ENCODE results near the gene MMP14. TPM values are rescaled to one million over a fixed set of nuclear protein-coding genes. Genes with fewer than 3 reads are reported as not detected.

MMP14 gene
- 100 to 1,000 TPM; 336 to 370 TPM for total RNA-seq

DNA sequence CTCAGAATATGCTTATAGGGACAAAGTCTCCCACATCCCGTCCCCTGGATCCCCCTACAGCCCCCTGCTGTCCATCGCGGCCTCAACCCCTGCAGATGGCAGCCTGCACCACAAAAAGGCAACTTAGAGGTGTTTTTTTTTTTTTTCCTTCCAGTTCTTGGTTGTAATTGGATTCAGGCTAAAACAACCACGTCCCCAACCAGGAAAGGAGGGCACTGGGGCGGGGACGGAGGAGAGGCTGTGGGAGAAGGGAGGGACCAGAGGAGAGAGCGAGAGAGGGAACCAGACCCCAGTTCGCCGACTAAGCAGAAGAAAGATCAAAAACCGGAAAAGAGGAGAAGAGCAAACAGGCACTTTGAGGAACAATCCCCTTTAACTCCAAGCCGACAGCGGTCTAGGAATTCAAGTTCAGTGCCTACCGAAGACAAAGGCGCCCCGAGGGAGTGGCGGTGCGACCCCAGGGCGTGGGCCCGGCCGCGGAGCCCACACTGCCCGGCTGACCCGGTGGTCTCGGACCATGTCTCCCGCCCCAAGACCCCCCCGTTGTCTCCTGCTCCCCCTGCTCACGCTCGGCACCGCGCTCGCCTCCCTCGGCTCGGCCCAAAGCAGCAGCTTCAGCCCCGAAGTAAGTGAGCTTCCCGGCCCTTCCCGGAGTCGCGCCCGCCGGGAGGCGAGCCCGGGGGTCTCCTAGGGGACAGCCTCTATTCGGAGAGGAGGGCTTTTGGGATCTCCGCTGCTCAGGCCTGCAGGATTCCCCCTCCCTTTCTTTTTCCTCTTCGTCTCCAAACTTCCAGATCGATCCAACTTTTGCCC lies at the start of gene MMP14:
Gene MMP14, plus strand, starts transcription at position 285 of the 813 bp plus-strand sequence. Its CDS starts 233 bp downstream, at position 518.

DNA sequence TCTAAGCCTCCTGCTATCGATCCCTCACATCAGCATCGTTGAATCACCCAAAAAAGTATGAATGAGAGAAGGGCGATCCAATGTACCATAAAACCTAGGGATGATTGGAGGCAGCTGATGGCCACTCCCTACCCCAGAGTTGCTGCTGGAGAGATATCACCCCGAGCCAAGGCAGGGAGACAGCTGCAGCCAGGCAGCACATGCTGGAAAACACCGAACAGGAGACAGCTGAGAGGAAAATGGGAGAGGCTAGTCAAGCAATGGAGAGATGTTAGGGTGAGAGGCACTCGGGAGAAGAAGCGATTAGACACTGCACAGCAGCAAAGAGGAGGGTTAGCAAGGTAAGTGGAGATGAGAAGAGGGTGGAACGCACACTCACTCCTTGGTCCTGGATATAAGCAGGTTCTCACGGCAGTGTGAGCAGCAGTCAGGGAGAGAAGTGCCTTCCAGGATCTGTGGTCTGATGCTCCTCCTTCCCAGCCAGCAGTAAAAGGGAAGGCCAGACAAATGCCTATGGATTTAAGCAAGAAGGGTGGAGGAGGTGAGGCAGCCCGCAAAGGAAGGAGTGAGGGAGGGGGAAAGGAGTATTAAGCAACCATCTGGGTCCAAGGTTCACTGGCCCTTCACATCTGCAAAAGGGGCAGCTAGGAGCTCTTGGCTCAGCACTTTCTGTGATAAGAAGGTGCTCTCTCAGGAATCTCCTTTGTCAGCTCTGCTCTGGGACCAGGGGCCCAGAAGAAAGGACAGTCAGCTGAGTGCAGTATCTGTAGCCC lies 21.3 kb upstream of the MMP14 start, which contains the start of gene SLC7A7:
Gene SLC7A7, minus strand, starts transcription at position 495 of the 773 bp plus-strand sequence. CDS start 2,037 bp downstream, outside the sequence.

DNA sequence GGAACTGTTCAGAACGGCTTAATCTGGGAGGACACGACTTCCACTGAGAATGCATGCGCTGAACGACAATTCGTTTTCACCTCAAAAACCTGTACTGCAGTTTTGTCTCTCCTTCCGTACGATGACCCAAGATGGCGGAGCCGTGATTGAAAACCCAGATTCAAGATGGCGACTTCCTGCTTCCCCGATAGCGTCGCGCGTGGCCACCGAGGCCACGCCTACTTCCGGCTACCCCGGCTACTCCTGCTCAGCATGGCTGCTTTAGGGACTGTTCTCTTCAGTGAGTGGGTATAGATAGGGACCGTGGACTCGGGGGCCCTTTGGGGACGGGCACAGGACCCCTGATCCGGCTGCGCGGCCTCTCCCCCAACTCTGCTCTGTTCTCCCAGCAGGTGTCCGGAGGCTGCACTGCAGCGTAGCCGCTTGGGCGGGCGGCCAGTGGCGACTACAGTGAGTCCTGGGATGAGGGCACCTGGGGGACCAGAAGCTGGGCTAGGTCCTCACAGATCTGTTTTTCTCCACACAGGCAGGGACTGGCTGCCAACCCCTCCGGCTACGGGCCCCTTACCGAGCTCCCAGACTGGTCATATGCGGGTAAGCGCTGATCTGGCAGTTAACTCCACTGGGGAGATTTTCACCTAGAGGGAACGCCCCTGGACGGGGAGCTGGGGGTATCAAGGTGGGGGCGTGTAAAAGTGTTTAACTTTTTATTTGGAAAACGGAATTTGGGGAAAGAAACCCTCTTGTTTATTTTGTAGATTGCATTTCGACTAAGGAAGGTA lies 6.5 kb upstream of the MMP14 start, which contains the start of gene MRPL52:
Gene MRPL52, plus strand, starts transcription at position 227 of the 782 bp plus-strand sequence. Its CDS starts 26 bp downstream, at position 253.

DNA sequence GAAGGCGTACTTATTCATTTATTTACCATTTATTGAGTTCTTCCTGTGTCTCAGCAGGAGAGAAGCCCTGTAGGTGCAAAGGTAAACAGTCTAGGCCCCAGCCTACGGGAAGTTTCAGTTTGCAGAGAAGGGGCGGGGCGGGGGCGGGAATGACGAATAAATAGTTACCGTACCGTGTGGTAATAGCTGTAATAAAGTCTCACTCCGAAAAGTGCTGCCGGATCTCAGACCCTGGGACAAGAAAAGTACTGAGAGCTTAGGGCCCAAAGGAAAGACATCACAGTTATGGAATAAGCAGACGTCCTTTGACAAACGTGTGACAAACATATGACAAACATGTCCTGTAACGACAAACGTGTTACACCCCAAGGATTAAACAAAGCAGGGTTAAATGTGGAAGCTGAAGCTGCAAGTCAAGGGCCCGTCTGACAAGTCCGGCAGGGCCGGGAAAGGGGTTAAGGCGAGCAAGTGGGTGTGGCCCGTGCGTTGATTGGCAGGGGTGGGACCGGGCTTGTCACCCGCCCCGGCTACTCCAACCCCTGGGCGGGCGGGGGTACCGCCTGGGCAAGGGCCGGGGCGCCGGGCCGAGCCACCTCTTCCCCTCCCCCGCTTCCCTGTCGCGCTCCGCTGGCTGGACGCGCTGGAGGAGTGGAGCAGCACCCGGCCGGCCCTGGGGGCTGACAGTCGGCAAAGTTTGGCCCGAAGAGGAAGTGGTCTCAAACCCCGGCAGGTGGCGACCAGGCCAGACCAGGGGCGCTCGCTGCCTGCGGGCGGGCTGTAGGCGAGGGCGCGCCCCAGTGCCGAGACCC lies 35.0 kb downstream of the MMP14 start, which contains the start of gene LRP10:
Gene LRP10, plus strand, starts transcription at position 517 of the 809 bp plus-strand sequence. CDS start 564 bp downstream, outside the sequence.

DNA sequence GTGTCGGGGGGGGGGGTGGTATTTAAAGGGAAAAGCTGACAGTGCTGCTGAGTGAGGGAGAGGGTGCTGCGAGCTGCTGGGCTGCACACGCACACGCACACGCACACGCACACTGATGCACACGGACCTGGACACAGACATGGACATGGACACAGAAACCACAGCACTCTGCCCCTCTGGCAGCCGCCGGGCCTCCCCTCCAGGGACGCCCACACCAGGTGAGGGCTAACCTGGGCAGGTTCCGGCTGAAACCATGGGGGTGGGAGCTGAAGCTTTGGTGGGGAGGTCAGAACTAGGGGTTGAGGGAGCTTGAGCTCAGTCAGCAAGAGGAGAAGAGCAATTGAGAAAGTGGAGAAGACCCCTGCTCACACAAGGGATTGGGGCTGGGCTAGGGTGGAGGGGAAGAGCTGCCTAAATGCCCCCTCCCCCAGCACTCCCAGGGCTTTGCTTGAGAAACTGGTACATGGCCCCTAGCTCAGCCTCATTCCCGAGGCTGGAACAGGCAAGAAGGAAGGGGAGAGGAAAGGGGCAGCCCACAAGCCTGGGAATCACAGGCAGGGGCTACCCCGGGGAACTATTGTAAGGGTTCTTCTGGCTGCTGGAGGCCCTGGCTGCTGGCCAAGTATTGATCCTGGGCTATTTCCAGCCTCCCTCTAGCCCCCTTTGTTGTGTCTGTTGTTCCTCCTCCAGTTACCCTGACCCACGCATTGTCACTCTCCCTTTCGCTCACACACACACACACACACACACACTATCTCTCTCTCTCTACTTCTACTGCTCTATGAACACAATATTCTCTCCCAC lies 47.0 kb downstream of the MMP14 start, which contains the start of gene REM2:
Gene REM2, plus strand, starts transcription at position 50 of the 804 bp plus-strand sequence. Its CDS starts 66 bp downstream, at position 116.

Small RNA genes within 50 kb of the gene (small RNA-seq; reads per million reads assigned to genes)
- 0 reads per million in 2 donors for gene RF00019

Other genes starting within 250 kb of the MMP14 start
- 100 to 1,000 TPM; 312 to 322 TPM for gene DAD1, start 247.4 kb upstream of the MMP14 start, total RNA-seq
- gene ABHD4, start 238.3 kb upstream of the MMP14 start, total RNA-seq, result 10 to 100 TPM; 13.3 to 25.1 TPM
- under 1 TPM in 1 of 2 donors, not detected in 1; under 0.01 TPM for gene OR6J1, start 192.2 kb upstream of the MMP14 start, total RNA-seq
- 10 to 100 TPM; 60.9 to 73.9 TPM for gene OXA1L, start 69.9 kb upstream of the MMP14 start, total RNA-seq
- 1 to 10 TPM in 1 of 2 donors, under 1 TPM in 1; 0.34 to 1.7 TPM for gene SLC7A7, start 21.1 kb upstream of the MMP14 start, total RNA-seq
- 10 to 100 TPM; 35.1 to 38.3 TPM for gene MRPL52, start 6.7 kb upstream of the MMP14 start, total RNA-seq
- 10 to 100 TPM; 68.9 to 80.5 TPM for gene LRP10, start 35.2 kb downstream of the MMP14 start, total RNA-seq
- under 1 TPM in 1 of 2 donors, not detected in 1; under 0.01 TPM for gene REM2, start 46.6 kb downstream of the MMP14 start, total RNA-seq
- gene RBM23, start 82.6 kb downstream of the MMP14 start, total RNA-seq, result 10 to 100 TPM; 66.9 to 89.5 TPM
- gene PRMT5, start 92.8 kb downstream of the MMP14 start, total RNA-seq, result 100 to 1,000 TPM in 1 of 2 donors, 10 to 100 TPM in 1; 65.0 to 103 TPM
- gene HAUS4, start 120.5 kb downstream of the MMP14 start, total RNA-seq, result 10 to 100 TPM; 31.0 to 52.0 TPM
- gene AJUBA, start 146.0 kb downstream of the MMP14 start, total RNA-seq, result 1 to 10 TPM; 2.0 to 2.1 TPM
- gene C14orf93, start 173.6 kb downstream of the MMP14 start, total RNA-seq, result 1 to 10 TPM; 6.9 to 9.7 TPM
- 100 to 1,000 TPM; 142 to 208 TPM for gene PSMB5, start 198.3 kb downstream of the MMP14 start, total RNA-seq
- gene PSMB11, start 205.6 kb downstream of the MMP14 start, total RNA-seq, result not detected
- gene CDH24, start 220.9 kb downstream of the MMP14 start, total RNA-seq, result 1 to 10 TPM; 1.7 to 2.7 TPM